NCI-H2171 treated with DMSO at 0.1 percent for 48 hours (cell line): Measurements from ENCODE around the gene SLC25A45.
"Not testable (repeated sequence)": the region's sequence is repeated elsewhere in the genome, so short reads cannot be mapped to it uniquely, and the experiment has no call there.

Experiments used
- DNase-seq: peaks from one replicate; lab custom pipeline; 2025; lab: John Stamatoyannopoulos, UW

SLC25A45 gene

DNA sequence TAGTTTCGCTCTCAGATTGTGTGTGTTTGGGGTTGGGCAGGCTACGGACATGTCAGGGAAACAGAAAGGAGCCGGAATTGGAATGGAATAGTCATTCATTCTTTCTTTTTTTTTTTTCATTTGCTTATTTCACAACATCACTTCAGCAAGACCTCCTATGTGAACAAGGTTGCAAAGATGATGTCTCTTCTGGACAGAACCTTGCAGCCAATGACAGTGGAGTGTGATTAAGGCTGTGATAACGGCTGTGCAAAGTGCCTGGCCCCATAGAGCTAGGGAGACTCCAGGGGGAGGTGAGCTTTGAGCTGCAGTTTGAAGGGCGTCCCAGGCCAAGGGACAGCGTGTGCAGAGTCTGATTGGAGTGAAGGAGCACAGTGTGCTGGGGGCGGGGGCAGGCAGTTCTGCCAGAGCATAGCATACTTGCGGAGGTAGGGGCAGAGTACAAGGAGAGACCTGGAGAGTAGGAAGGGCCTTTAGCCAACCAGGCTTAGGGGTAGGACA lies 24.5 kb downstream of the SLC25A45 start:
- DNase-seq: no peak

DNA sequence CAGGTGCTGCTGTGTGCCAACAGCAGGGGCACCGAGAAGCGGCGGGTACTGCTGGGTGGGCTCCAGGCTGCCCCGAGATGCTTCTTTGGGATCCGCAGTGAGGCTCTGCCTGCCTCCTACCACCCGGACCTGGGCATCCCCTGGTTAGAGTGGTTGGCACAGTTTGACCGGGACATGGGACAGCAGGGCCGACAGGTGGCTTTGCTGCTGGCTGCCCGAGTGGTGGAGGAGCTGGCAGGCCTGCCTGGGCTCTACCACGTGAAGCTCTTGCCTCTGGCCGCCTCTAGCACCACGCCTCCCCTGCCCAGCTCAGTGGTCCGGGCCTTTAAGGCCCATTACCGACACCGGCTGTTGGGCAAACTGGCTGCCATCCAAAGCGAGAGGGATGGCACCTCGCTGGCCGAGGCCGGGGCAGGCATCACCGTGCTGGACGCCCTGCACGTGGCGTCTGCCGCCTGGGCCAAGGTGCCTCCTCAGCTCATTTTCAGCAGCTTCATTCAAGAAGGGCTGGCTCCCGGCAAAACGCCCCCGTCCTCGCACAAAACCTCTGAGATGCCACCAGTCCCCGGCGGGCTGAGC lies 26.0 kb downstream of the SLC25A45 start:
- no peak for DNase-seq

DNA sequence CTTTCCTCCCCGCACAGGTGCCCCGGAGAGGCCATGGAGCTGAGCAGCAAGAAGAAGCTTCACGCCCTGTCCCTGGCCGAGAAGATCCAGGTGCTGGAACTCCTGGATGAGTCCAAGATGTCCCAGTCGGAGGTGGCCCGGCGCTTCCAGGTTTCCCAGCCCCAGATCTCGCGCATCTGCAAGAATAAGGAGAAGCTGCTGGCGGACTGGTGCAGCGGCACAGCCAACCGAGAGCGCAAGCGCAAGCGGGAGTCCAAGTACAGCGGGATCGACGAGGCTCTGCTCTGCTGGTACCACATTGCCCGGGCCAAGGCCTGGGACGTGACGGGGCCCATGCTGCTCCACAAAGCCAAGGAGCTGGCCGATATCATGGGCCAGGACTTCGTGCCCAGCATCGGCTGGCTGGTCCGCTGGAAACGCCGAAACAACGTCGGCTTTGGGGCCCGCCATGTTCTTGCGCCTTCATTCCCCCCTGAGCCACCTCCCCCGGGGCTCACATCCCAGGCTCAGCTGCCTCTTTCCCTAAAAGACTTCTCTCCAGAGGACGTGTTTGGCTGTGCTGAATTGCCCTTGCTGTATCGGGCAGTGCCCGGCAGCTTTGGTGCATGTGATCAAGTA lies 26.6 kb downstream of the SLC25A45 start:
- no peak for DNase-seq

DNA sequence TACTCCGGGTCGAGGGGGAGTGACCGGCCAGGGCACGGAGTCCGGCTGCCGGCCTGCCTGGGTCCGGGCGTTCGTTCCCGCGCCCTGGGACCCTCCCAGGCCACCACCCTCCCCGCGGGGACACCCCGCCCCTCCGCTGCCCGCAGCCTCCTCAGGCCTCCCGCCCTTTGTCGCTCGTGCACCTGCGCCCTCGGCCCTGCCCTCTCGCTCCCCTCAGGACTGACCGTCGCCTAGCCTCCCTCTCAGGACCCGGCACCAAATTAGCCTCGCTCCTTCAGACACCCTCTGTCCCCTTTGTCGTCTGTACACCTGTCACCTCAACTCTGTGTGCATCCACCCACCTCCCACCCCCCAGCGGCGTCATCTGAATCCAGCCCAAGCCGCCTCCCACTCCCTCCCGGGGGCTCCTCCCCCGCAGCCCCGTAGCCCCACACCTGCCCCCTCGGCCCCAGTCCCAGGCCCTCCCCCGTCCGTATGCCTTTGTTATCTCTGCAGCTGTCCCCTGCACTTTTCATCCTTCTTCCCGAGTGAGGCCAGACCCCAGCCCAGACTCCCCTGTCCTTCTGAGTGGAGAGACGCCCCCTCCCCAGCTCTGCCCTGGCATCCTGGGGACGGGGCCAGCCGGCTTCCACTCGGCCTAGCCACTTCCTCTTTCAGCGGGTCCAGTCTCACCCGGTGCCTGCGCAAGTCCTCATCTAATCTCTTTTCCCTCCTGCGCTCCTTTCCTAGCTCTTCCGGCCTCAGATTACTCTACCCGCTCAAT lies 27.3 kb downstream of the SLC25A45 start:
- DNase-seq: peak; percentile 62

DNA sequence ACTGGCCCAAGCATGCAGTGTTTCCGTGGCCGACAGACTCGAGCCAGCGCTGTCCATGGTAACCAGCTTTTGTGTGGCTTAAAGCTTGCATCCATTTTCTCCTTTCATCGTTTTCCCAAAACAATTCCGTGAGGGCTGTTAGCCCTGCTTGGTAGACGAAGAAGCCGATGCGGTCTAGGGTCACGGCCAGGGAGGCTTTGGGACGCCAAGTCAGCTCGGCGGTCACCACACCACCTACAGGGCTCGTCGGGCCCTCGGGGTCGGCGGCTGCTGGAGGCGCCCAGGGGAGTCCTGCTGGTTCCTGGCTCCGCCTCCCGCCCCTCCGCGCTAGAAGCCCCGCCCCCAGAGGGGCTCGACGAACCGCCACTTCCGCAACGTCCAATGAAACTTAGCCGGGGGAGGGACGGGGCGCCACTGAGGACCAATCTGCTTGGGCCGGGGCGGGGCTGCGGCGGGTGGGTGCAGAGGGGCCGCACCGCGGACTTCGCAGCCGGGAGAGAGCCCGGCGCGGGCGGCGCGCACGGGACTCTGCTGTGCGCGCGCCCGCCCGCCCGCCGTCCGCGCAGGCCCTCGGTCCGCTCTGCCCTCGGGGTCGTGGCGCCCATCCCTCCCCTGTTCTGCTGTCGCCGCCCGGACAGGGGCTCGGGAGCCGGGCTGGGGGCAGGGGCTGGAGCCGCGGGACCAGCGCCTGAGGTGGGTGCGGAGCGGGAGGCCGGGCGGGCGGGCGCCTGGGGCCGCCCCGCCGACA lies 28.0 kb downstream of the SLC25A45 start, which contains the start of gene TIGD3:
Gene TIGD3, plus strand, starts transcription at position 487 of the 748 bp plus-strand sequence. CDS start 1,058 bp downstream, outside the sequence.
- peak; percentile 93 for DNase-seq

DNA sequence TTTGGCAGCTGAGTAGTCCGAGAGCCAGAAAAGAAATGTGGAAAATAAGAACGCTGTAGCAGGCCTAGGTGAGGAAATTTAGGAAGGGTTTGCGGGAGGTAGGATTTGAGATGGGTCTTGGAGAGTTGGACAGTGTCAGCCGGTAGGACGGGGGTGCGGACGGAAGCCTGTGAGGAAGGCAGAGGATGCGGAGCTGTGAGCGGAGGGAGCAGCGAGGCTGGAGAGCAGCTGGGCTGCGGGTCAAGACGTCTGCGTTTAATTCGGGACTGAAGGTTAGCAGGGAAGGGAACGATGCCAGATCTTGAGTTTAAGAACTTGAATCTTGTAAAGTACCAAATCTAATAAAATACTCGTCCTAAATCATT lies 28.6 kb downstream of the SLC25A45 start:
- no peak for DNase-seq

DNA sequence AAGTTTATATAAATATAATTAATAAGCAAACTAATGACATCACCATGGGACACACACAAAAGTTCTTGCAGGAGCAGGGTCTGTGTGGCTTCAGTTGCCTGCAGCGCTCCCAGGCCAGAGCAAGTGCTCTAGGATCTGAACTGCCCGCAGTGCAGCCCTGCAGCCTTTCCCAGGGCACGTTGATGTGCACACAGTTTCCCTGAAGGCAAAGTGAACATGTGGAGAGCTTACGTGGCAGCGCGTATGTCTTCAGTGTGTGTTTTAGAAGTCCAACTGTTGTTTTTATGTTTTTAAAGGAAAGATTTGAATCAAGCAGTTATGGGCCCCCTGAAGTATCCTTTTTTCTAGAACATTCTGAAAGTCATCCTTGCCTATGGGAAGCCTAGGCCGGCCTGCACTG lies 29.1 kb downstream of the SLC25A45 start:
- no peak for DNase-seq

DNA sequence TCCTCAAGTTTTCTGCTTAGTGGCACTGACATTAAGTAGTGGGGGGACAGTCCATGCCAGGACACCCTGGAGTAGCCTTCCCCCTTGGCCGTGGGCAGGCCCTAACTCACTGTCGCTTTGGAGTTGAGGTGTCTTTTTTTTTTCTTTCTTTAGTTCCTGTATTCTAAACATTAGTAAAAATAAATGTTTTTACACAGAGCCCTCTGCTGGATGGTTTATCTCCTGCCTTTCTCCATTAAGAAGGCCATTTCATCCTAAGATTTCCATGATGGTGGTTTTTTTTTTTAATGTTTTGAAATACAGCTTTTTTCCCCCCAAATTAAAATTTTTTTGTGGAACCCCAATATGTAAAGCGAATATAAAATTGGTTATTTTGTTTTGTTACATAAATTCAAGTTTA lies 29.7 kb downstream of the SLC25A45 start:
- no peak for DNase-seq

DNA sequence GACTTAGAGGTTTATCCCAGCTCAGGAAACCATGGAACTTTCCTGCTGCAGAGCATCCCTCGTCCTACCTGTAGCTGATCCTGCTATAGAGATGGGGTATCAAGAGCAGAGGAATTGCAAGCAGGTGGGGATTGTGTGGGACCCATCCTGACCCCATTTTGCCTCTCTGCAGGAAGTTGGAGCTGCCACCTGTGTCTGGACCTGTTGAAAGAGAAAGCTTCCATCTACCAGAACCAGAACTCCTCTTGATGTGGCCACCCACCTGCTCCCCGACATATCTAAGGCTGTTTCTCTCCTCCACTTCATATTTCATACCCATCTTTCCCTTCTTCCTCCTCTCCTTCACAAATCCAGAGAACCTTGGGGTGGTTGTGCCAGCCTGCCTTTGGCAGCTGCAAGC lies 30.9 kb downstream of the SLC25A45 start:
- no peak for DNase-seq

DNA sequence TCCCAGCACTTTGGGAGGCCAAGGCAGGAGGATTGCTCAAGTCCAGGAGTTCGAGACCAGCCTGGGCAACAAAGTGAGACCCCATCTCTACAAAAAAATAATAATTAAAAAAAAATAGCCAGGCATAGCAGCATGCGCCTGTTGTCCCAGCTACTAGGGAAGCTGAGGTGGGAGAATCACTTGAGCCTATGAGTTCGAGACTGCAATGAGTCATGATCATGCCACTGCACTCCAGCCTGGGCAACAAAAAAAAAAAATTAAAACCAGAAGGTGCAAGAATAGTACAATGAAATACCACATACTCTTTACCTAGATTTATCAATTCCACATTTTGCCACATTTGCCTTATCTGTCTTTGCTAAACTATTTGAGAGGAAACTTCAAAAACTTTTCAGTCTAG lies 40.6 kb downstream of the SLC25A45 start:
- DNase-seq: no peak

DNA sequence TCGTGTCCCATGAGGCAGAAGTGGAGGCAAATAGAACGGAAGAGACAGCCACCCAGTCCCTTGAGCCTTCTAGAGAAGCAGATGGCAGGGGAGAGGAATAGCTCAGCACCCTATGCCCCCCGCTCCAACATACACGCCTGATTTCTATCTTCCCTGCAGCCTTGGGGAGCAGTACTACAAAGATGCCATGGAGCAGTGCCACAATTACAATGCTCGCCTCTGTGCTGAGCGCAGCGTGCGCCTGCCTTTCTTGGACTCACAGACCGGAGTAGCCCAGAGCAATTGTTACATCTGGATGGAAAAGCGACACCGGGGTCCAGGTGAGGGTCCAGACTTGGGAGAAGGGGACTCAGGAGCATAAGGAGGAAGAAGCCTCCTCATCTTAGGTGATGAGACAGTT lies 42.2 kb downstream of the SLC25A45 start:
- no peak for DNase-seq

DNA sequence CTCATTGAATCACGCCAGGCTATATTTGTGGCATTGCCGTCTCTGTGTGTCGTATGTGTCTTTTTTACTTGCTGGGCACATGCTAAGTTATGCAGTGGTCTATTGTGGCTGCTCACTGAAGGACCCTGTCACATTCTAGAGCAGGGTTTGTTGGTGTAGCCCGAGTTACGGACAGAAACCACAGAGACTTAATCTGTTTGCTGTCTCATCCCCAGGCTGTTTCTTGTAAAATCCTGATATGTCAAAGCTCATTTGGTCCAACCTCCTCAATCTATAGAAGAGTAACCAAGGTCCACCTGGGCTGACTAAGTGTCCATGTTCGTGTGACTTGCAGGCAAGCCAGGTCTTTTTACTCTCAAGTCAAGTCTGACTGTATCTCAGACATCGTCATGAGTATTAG lies 43.8 kb downstream of the SLC25A45 start:
- no peak for DNase-seq

DNA sequence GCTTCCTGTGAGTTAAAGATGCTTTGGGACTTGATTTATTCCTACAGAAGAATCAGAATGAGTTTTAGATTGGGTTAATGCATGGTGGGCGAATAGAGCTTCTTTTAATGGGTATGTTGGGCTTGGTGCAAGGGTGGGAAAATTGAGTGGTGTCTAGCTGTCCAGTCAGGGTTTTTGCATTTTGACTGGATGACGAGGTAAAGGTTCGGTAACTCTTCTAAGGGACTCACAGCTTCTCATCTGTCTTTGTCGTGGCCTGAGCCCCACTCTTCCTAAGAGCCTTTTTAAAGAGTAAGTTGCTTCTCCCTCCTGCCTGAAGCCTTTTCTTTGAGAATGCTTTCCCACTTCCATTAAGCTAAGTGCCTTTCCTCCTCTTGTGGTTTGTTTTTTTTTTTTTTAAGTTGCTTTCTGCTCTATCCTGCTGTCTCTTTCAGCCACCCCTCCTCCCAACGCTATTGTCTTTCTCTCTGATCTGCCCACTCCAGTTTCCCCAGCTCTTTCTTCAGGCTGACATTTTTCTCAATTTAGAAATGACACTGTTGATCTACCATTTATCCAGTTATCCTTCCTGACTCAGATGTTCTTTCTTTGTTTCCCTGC lies 47.6 kb downstream of the SLC25A45 start:
- DNase-seq: no peak

DNA sequence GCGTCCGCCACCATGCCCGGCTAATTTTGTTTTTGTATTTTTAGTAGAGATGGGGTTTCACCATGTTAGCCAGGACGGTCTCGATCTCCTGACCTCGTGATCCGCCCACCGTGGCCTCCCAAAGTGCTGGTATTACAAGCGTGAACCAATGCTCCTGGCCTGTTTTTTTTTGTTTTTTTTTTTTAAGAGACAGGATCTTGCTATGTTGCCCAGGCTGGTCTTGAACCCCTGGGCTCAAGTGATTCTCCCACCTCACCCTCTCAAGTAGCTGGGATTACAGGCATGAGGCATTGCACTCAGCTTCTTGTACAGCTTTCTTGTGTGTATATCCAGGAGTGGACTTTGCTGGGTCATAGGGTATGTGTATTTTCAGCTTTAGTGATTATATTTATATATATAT lies 49.9 kb downstream of the SLC25A45 start:
- DNase-seq: not testable (repeated sequence)

DNA sequence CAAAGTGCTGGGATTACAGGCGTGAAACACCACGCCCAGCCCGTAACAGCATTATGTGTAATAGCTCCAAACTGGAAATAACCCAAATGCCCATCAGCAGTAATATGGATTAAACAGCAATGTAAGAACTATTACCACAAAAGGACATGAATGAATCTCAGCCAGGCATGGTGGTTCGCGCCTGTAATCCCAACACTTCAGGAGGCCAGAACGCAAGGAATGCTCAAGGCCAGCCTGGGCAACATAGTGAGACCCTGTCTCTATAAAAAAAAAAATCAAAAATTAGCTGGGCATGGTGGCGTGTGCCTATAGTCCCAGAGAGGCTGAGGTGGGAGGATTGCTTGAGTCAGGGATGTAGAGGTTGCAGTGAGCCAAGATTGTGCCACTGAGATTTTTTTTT lies 51.9 kb downstream of the SLC25A45 start:
- no peak for DNase-seq

DNA sequence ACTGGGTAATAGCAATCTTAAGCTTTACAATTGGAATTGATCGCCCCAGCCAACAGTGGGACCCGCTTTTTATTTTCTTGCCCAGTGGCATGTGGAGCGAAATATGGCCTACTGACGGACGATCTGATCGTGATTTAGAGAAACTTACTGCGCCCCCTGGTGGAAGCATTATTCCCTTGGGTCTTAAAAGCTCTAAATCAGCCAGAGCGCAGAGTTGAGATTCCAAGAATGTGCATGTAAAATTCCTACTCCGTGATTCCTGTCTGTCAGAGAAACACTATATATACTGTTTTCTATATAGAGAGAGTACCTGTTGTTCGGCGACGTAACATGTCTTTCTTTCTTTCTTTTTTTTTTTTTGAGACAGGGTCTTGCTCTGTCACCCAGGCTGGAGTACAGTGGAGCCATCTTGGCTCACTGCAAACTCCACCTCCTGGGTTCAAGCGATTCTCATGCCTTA lies 52.5 kb downstream of the SLC25A45 start:
- peak; percentile 80 for DNase-seq

DNA sequence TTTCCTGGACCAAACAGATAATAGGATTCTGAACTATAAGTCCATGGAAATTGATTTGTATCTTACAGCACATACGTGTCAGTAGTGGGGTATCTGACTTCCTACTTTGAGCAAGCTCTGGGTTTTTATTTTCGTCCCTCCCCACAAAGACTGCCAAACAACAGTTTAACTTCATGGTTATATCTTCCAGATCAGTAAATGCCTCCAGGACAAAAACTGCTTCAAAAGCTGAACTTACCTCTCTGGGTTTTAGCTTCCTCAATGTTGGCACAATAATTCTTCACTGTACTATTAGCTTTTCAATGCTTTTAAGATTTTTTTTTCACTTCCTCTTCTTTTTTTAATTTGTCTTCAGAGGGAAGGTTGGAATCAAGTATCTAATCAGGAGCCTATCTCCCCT lies 53.0 kb downstream of the SLC25A45 start:
- no peak for DNase-seq

DNA sequence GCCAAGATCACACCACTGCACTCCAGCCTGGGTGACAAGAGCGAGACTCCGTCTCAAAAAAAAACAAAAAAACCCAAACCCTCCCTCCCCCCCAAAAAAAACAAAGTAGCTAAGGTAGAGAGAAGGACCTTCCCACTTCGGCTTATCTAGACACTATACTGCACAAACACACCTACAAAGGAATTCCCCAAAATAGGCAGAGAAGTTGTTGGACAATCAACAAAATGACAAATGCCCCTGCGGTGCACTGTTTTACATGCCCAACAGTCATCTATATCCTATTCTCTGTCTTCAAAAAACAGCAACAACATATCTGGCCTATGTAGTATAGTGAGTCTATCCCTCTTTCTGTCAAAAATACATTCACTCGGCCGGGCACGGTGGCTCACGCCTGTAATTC lies 55.4 kb downstream of the SLC25A45 start:
- no peak for DNase-seq

DNA sequence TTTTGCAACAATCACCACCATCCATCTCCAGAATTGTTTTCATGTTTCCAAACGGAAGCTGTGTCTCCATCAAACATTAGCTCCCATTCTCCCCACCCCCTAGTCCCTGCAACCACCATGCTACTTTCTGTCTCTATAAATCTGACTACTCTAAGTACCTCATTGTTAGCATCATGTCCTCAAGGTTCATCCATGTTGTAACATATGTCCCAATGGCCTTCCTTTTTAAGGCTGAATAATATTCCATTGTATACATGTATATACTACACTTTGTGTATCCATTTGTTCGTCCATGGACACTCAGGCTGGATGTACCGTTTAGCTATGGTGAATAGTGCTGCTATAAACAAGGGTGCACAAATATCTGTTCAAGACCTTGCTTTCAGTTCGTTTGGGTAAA lies 57.0 kb downstream of the SLC25A45 start:
- no peak for DNase-seq
